K562 (cell line): ENCODE measurements around the gene ATXN10. TPM values are rescaled to one million over a fixed set of nuclear protein-coding genes. Genes with fewer than 3 reads are reported as not detected.

Source experiments
- ATAC-seq: fragments of 200-7000 bp; cut with Tn5 transposase; 3 replicates; pipeline ENCODE4 v1.9.1; 2020; ENCODE audit warnings: moderate library complexity
- BruUV-seq: library from RNA; stranded (reverse); fragments of 400-500 nt; replicated peaks from 2 replicates; lab custom pipeline; 2021; lab: Mats Ljungman, UMichigan
- CTCF ChIA-PET: fragments of 300-600 bp; formaldehyde crosslinking; extraction: SDS; loops from one replicate; lab custom pipeline; 2021; ENCODE audit warnings: low intra/inter-chr PET ratio; lab: Yijun Ruan, JAX
- POLR2A ChIA-PET: fragments of 300-600, 350-650 bp; sonication (Branson Sonifier 250); formaldehyde crosslinking; extraction: SDS; loops from one replicate; lab custom pipeline; 2021; ENCODE audit warnings: antibody characterized with exemption, inconsistent platforms; lab: Yijun Ruan, JAX
- DNase-seq, 4 experiments: peaks; one replicate each; pipeline versions ENCODE4 v3.0.0 to v3.0.0-alpha.2; 2011 to 2018; ENCODE audit warnings: low spot score in 3 of 4, mixed read lengths in 3 of 4; ENCODE audit errors: extremely low read depth in 1 of 4
- FAIRE-seq: peaks from 2 replicates; lab custom pipeline; 2011; peaks lifted over from hg19 to GRCh38; lab: Jason Lieb, UNC
- H2AFZ ChIP-seq: 2 replicates; pipeline ENCODE4 v1.6.0; 2011; ENCODE audit warnings: low read depth, low read length, control low read depth, inconsistent platforms
- H3K27ac ChIP-seq: fragments of 200-600 bp; 3 replicates; pipeline ENCODE4 v1.8.0; 2011; ENCODE audit warnings: low read depth, mild to moderate bottlenecking, control low read depth, inconsistent platforms, low read length, moderate library complexity, mixed read lengths; ENCODE audit errors: extremely low read depth
- H3K27me3 ChIP-seq, 2 experiments: fragments of 300-600 bp in 1 of 2; 2 replicates in 1 of 2; 3 replicates in 1 of 2; pipeline versions ENCODE4 v1.6.0 to v1.8.0; 2011; ENCODE audit warnings: inconsistent platforms in 2 of 2, low read length in 2 of 2, mild to moderate bottlenecking in 1 of 2, mixed read lengths in 1 of 2, moderate library complexity in 1 of 2; ENCODE audit not compliant: control insufficient read depth in 2 of 2, insufficient read depth in 2 of 2
- H3K36me3 ChIP-seq: fragments of 300-600 bp; 3 replicates; pipeline ENCODE4 v1.8.0; 2011; ENCODE audit warnings: mild to moderate bottlenecking, low read length, inconsistent platforms; ENCODE audit not compliant: control insufficient read depth, insufficient read depth
- H3K4me1 ChIP-seq, 2 experiments: fragments of 200-600 bp in 1 of 2; replicated peaks in 1 of 2; 2 replicates in 1 of 2; 3 replicates in 1 of 2; pipeline versions ENCODE4 v1.5.1 to v1.8.0; 2011; ENCODE audit warnings: inconsistent platforms in 2 of 2, low read length in 2 of 2, mild to moderate bottlenecking in 1 of 2, mixed read lengths in 1 of 2, moderate library complexity in 1 of 2; ENCODE audit not compliant: control insufficient read depth in 2 of 2, insufficient read depth in 2 of 2
- H3K4me2 ChIP-seq: 2 replicates; pipeline ENCODE4 v1.6.1; 2011; ENCODE audit warnings: low read length, control low read depth, inconsistent platforms, mixed read lengths; ENCODE audit not compliant: insufficient read depth
- H3K4me3 ChIP-seq: fragments of 200-600 bp; sonication (generic), shearing (Covaris generic); 2 replicates; pipeline ENCODE4 v1.5.1; 2016; ENCODE audit warnings: control low read depth, inconsistent platforms
- H3K79me2 ChIP-seq: fragments of 200-600 bp; 3 replicates; pipeline ENCODE4 v1.8.0; 2011; ENCODE audit warnings: low read length, inconsistent platforms; ENCODE audit not compliant: control insufficient read depth, insufficient read depth
- H3K9ac ChIP-seq, 2 experiments: 2 replicates each; pipeline versions ENCODE4 v1.6.0 to v1.6.1; 2011; ENCODE audit warnings: low read depth in 2 of 2, low read length in 2 of 2, control low read depth in 1 of 2, inconsistent platforms in 1 of 2, mild to moderate bottlenecking in 1 of 2, mixed read lengths in 1 of 2; ENCODE audit not compliant: insufficient read depth in 1 of 2
- H3K9me1 ChIP-seq: one replicate; pipeline ENCODE4 v1.6.0; 2011; ENCODE audit warnings: inconsistent platforms, mild to moderate bottlenecking, low read length, moderate library complexity; ENCODE audit not compliant: control insufficient read depth, insufficient read depth
- H3K9me3 ChIP-seq: replicated peaks from 2 replicates; pipeline ENCODE4 v1.5.1; 2011; ENCODE audit warnings: low read depth, low read length, inconsistent platforms; ENCODE audit not compliant: control insufficient read depth, insufficient read depth
- H4K20me1 ChIP-seq: replicated peaks from 2 replicates; pipeline ENCODE4 v1.6.1; 2011; ENCODE audit warnings: low read length, inconsistent platforms, mixed read lengths; ENCODE audit not compliant: control insufficient read depth, insufficient read depth
- BHLHE40 ChIP-seq: IDR thresholded peaks from 2 replicates; pipeline ENCODE4 v1.6.1; 2011; ENCODE audit warnings: low read length, improper control_type of control experiment
- EP400 ChIP-seq: fragments of 450-650 bp; IDR thresholded peaks from 2 replicates; pipeline ENCODE4 v1.6.1; 2017; ENCODE audit warnings: antibody characterized with exemption, mild to moderate bottlenecking, moderate library complexity
- HMG20A ChIP-seq: fragments of 450-650 bp; formaldehyde crosslinking; conservative IDR thresholded peaks from 2 replicates; pipeline ENCODE4 v1.4.0; 2020; ENCODE audit warnings: mild to moderate bottlenecking, mixed read lengths
- NEUROD1 ChIP-seq: fragments of 150-350 bp; IDR thresholded peaks from 2 replicates; pipeline ENCODE4 v1.6.1; 2014; ENCODE audit warnings: borderline replicate concordance, low read length, low read depth; ENCODE audit not compliant: partially characterized antibody
- SRF ChIP-seq, 2 experiments: fragments of 250-450, 450-650 bp in 1 of 2; sonication (Bioruptor Pico) in 1 of 2; sonication (generic) in 1 of 2; formaldehyde crosslinking; IDR thresholded peaks; 2 replicates each; pipeline versions ENCODE4 v1.5.0 to v1.5.1; 2020 to 2022; ENCODE audit warnings: mild to moderate bottlenecking in 1 of 2, missing genetic modification reagents in 1 of 2
- WGBS: fragments of 100-300 bp; shearing (Covaris generic); methylation state at CpG from one replicate; pipeline ENCODE4 v1.1.6; 2016; ENCODE audit warnings: low coverage, mixed read lengths; ENCODE audit not compliant: insufficient coverage; ENCODE audit errors: missing lambda C conversion rate; 5-methylcytosine and 5-hydroxymethylcytosine counted together
- in situ Hi-C: fragments of 300-500 bp; cut with MboI; formaldehyde crosslinking; loops from 4 replicates; pipeline ENCODE4 v1.15.0; 2018; ENCODE audit warnings: inconsistent platforms, mixed read lengths
- intact Hi-C: fragments of 100-400 bp; cut with micrococcal nuclease; formaldehyde crosslinking; loops from 2 replicates; pipeline ENCODE4 v1.14.2; 2022
- polyA plus RNA-seq, 8 experiments: library from polyadenylated mRNA; depleted of rRNA in 4 of 8; stranded (reverse) in 5 of 8; unstranded in 3 of 8; fragments of >200 nt; fragmentation: Nextera tagmentation in 2 of 8; fragmentation: Illumina TruSeq in 1 of 8; extraction: Ambion mirVana in 2 of 8; extraction: Trizol in 1 of 8; gene quantifications; 2 replicates each; pipeline versions ENCODE4 v1.2.1 to v1.2.3, GENCODE V29; 2011 to 2014; ENCODE audit warnings: inconsistent platforms in 1 of 8, missing spikeins in 1 of 8
- total RNA-seq, 7 experiments: library from RNA; depleted of rRNA in 6 of 7; stranded (reverse); fragments of >200 nt in 6 of 7; fragmentation: Illumina TruSeq in 2 of 7; extraction: Trizol in 2 of 7; gene quantifications; 2 replicates each; pipeline versions ENCODE4 v1.2.1 to v1.2.3, GENCODE V29; 2011 to 2021; ENCODE audit warnings: low replicate concordance in 1 of 7

ATXN10 gene
- total and polyA plus RNA-seq, 9 of the 15 experiments (the other 6 are each of a cell fraction or from before 2014, with no cell fraction given) = 11.5 to 190 (median 33.6) TPM

DNA sequence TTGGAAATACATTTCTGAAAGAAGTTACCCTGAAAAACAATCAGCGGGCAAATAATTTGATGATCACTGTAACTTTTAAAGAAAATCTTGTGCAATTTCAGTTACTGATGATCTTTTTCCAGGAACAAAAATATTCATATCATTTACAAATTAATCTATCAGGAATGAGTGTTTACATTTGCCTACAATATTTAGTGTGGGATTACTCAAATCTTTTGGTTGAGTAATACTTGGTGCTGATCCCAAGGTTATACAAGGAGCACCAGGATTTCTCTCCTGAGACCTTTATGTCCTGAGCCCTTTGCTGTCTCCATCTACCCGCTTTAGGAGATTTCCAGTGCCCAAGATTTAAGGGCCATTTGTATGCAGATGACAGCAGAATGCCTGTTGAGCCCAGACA, 116.1 kb downstream of the ATXN10 start:
- Histone ChIP-seq H3K4me3 (no peak overlapping the region), H3K27ac (no peak overlapping the region), H3K79me2 (no peaks in the 10 kb centered on the region), H3K9ac (no peak overlapping the region), H3K4me1 (no peaks in the 10 kb centered on the region), H3K9me1 (no peaks in the 10 kb centered on the region), H3K9me3 (no peaks in the 10 kb centered on the region), H2AFZ (no peak overlapping the region), H3K4me2 (no peak overlapping the region), H4K20me1 (peaks cover 3% of the 10 kb centered on the region; the same call in 1 of the 2 replicates), H3K27me3 (no peaks in the 10 kb centered on the region), H3K36me3 (no peaks in the 10 kb centered on the region)
- FAIRE-seq (no peak), DNase-seq (no peak), ATAC-seq (no peak)
- ChIA-PET CTCF (no interaction called here), POLR2A (no interaction called here)
- in situ Hi-C loops (no loop called here), intact Hi-C loops (no loop called here)
- TF ChIP-seq SRF (CRISPR knock-in tag; IDR thresholded peaks at IDR 0.05) (no peak), NEUROD1 (no peak), HMG20A (no peak), EP400 (no peak)
- BruUV-seq = no TSS peak
- 83% methylated on average over 2 of the region's 2 CpGs for WGBS

DNA sequence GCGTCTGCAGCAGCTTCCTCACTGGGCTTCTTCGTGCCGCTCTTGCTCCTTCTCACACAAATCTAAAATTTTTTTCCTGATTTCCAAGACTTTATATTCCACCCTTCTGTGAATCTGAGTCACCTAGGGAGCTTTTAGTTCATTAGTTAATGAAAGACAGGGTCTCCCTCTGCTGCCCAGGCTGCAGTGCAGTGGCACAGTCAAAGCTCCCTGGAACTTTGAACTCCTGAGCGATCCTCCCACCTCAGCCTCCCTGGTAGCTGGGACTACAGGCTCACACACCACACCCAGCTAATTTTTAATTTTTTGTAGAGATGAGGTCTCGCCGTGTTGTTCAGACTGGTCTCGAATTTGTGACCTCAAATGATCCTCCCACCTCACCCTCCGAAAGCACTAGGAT, 116.9 kb downstream of the ATXN10 start:
- Histone ChIP-seq H3K79me2 (no peaks in the 10 kb centered on the region), H3K4me3 (no peak overlapping the region), H3K9me3 (no peaks in the 10 kb centered on the region), H3K4me1 (no peaks in the 10 kb centered on the region), H3K4me2 (no peak overlapping the region), H3K27me3 (no peaks in the 10 kb centered on the region), H3K9me1 (no peaks in the 10 kb centered on the region), H2AFZ (no peak overlapping the region)
- no TSS peak for BruUV-seq
- POLR2A ChIA-PET = no interaction called here
- WGBS = 82% methylated on average over 8 of the region's 8 CpGs
- intact Hi-C loops = no loop called here
- no peak for TF ChIP-seq BHLHE40
- TF ChIP-seq HMG20A = no peak
- TF ChIP-seq, all 486 proteins: peak for 0
- H3K36me3 ChIP-seq = no peaks in the 10 kb centered on the region
- in situ Hi-C loops = no loop called here
- H4K20me1 ChIP-seq = peaks cover 3% of the 10 kb centered on the region; the same call in 1 of the 2 replicates
- DNase-seq (no peak), FAIRE-seq (no peak), ATAC-seq (no peak)
- CTCF ChIA-PET = no interaction called here
- no peak overlapping the region for H3K9ac ChIP-seq
- H3K27ac ChIP-seq = no peak overlapping the region
